ENCODE results near the gene PAN3.

- TF ChIP-seq, protein P1, sequence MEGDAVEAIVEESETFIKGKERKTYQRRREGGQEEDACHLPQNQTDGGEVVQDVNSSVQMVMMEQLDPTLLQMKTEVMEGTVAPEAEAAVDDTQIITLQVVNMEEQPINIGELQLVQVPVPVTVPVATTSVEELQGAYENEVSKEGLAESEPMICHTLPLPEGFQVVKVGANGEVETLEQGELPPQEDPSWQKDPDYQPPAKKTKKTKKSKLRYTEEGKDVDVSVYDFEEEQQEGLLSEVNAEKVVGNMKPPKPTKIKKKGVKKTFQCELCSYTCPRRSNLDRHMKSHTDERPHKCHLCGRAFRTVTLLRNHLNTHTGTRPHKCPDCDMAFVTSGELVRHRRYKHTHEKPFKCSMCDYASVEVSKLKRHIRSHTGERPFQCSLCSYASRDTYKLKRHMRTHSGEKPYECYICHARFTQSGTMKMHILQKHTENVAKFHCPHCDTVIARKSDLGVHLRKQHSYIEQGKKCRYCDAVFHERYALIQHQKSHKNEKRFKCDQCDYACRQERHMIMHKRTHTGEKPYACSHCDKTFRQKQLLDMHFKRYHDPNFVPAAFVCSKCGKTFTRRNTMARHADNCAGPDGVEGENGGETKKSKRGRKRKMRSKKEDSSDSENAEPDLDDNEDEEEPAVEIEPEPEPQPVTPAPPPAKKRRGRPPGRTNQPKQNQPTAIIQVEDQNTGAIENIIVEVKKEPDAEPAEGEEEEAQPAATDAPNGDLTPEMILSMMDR (conservative IDR thresholded peaks at IDR 0.05; ENCODE audit: low read depth in 2 of 2), result no peak
- TF ChIP-seq POLR2AphosphoS5 (IDR thresholded peaks at IDR 0.05; ENCODE audit: low read depth), result no peak
- no peak for TF ChIP-seq CREB1 (CRISPR knock-in tag; IDR thresholded peaks at IDR 0.05; ENCODE audit: low read depth)
- TF ChIP-seq NANOG (IDR thresholded peaks at IDR 0.05; ENCODE audit: borderline replicate concordance), result no peak
- no peak for TF ChIP-seq EZH2phosphoT487 (IDR thresholded peaks at IDR 0.05; ENCODE audit: unreplicated experiment)
- TF ChIP-seq REST (IDR thresholded peaks at IDR 0.05; ENCODE audit: unreplicated experiment), result no peak
- TF ChIP-seq, protein P2, sequence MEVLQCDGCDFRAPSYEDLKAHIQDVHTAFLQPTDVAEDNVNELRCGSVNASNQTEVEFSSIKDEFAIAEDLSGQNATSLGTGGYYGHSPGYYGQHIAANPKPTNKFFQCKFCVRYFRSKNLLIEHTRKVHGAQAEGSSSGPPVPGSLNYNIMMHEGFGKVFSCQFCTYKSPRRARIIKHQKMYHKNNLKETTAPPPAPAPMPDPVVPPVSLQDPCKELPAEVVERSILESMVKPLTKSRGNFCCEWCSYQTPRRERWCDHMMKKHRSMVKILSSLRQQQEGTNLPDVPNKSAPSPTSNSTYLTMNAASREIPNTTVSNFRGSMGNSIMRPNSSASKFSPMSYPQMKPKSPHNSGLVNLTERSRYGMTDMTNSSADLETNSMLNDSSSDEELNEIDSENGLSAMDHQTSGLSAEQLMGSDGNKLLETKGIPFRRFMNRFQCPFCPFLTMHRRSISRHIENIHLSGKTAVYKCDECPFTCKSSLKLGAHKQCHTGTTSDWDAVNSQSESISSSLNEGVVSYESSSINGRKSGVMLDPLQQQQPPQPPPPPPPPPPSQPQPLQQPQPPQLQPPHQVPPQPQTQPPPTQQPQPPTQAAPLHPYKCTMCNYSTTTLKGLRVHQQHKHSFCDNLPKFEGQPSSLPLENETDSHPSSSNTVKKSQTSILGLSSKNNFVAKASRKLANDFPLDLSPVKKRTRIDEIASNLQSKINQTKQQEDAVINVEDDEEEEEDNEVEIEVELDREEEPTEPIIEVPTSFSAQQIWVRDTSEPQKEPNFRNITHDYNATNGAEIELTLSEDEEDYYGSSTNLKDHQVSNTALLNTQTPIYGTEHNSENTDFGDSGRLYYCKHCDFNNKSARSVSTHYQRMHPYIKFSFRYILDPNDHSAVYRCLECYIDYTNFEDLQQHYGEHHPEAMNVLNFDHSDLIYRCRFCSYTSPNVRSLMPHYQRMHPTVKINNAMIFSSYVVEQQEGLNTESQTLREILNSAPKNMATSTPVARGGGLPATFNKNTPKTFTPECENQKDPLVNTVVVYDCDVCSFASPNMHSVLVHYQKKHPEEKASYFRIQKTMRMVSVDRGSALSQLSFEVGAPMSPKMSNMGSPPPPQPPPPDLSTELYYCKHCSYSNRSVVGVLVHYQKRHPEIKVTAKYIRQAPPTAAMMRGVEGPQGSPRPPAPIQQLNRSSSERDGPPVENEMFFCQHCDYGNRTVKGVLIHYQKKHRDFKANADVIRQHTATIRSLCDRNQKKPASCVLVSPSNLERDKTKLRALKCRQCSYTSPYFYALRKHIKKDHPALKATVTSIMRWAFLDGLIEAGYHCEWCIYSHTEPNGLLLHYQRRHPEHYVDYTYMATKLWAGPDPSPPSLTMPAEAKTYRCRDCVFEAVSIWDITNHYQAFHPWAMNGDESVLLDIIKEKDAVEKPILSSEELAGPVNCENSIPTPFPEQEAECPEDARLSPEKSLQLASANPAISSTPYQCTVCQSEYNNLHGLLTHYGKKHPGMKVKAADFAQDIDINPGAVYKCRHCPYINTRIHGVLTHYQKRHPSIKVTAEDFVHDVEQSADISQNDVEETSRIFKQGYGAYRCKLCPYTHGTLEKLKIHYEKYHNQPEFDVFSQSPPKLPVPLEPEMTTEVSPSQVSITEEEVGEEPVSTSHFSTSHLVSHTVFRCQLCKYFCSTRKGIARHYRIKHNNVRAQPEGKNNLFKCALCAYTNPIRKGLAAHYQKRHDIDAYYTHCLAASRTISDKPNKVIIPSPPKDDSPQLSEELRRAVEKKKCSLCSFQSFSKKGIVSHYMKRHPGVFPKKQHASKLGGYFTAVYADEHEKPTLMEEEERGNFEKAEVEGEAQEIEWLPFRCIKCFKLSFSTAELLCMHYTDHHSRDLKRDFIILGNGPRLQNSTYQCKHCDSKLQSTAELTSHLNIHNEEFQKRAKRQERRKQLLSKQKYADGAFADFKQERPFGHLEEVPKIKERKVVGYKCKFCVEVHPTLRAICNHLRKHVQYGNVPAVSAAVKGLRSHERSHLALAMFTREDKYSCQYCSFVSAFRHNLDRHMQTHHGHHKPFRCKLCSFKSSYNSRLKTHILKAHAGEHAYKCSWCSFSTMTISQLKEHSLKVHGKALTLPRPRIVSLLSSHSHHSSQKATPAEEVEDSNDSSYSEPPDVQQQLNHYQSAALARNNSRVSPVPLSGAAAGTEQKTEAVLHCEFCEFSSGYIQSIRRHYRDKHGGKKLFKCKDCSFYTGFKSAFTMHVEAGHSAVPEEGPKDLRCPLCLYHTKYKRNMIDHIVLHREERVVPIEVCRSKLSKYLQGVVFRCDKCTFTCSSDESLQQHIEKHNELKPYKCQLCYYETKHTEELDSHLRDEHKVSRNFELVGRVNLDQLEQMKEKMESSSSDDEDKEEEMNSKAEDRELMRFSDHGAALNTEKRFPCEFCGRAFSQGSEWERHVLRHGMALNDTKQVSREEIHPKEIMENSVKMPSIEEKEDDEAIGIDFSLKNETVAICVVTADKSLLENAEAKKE (CRISPR knock-in tag; IDR thresholded peaks at IDR 0.05), result no peak
- TF ChIP-seq EZH2 (IDR thresholded peaks at IDR 0.05; ENCODE audit: low read depth, unreplicated experiment), result no peak
- TF ChIP-seq JUNB (IDR thresholded peaks at IDR 0.05; ENCODE audit: unreplicated experiment), result no peak
- TF ChIP-seq ZNF331 (CRISPR knock-in tag; IDR thresholded peaks at IDR 0.05; ENCODE audit: low read depth), result no peak
- no peak for TF ChIP-seq STAT1 (IDR thresholded peaks at IDR 0.05; ENCODE audit: unreplicated experiment)
Measured at GRCh38 chr13:28339419-28339818, 201.1 kb downstream of the PAN3 start.

Measured in GM23338 (cell line).